Measurements from ENCODE around the gene SDF4.
A peak's percentile ranks its signal among the peaks of the same experiment; 100 is the strongest.

The SDF4 gene

DNA sequence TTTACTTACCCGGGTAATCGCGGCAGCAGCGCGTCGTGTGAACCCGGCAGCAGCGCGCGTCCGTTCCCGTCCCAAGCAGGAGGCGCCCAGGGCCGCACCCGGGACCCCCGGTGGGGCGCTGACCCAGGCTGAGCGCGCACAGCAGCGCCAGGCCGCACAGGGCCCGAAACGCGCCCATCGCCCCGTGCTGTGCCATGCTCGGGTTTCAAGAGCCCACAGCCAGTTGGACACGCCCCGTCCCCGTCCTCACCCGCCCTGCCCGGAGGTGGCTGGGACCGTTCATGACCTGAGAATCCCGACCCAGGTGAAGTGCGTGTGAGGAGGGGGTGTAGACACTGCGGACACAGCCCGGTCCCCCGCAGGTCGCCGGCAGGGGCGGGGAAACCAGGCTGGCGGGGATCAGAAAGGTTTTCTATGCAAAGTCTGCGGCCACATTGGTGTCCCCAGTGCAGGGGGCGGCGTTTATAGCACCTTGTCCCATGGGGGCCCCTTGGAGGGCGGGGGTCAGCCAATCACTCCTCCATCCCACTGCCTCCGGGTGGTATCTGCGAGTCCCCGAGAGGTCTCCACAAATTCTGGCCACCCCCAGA lies 25.3 kb downstream of the SDF4 start, which contains the start of gene TNFRSF18:
TNFRSF18 (minus strand) TSS at position 217 of the 590 bp plus-strand sequence; CDS start at position 196, 21 bp downstream.
- Histone ChIP-seq H3K4me3 (ENCODE audit: insufficient read depth, low read depth, low read length, poor library complexity, severe bottlenecking) (peak within 1 kb of the TSS; percentile 55), H3K27ac (ENCODE audit: insufficient read depth, low read length, poor library complexity, severe bottlenecking) (peak within 1 kb of the TSS; percentile 83), H3K36me3 (ENCODE audit: control insufficient read depth, insufficient read depth, low read length) (no peaks in the 10 kb centered on the region), H3K27me3 (replicated peaks; ENCODE audit: control insufficient read depth, insufficient read depth, low read length, poor library complexity, severe bottlenecking) (no peaks in the 10 kb centered on the region), H3K4me1 (ENCODE audit: control insufficient read depth, insufficient read depth, low read length, poor library complexity, severe bottlenecking) (peaks cover 49% of the 10 kb centered on the region), H3K9me3 (ENCODE audit: control insufficient read depth, low read length) (no peaks in the 10 kb centered on the region)
- DNase-seq, result peak in 1 of 3 donors; percentile 30

DNA sequence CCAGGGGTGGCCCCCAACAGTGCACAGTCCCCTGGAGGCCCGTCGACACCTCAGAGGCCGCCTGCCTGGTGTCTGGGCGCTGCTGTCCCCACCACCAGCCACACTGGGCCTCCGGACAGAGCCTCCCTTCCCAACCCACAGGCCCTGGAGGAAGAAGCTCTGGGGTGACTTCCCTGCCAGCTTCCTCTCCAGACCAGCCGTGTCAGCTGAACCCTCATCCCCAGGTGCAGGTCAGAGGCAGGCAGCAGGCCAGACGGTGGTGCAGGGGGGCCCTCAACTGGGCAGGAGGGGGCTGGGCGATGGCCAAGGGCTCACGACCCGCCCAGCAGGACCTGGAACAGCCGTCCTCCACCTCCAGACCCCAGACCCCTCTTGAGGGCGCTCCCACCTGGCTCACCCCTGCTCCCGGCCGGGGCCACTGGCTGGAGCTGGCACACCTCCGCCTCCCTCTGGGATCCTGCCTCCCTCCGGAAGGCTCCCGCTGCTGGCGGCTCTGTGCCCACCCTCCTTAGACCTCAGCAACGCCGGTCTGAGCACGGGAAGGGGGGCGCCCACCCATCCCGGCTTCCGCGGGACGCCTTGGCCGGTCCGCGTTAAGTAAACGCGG lies 25.9 kb downstream of the SDF4 start:
- peak overlapping the region; percentile 83 for H3K27ac ChIP-seq (ENCODE audit: insufficient read depth, low read length, poor library complexity, severe bottlenecking)
- no peaks in the 10 kb centered on the region for H3K9me3 ChIP-seq (ENCODE audit: control insufficient read depth, low read length)
- DNase-seq, result no peak
- peak overlapping the region; percentile 55 for H3K4me3 ChIP-seq (ENCODE audit: insufficient read depth, low read depth, low read length, poor library complexity, severe bottlenecking)
- no peaks in the 10 kb centered on the region for H3K36me3 ChIP-seq (ENCODE audit: control insufficient read depth, insufficient read depth, low read length)
- H3K27me3 ChIP-seq (replicated peaks; ENCODE audit: control insufficient read depth, insufficient read depth, low read length, poor library complexity, severe bottlenecking), result no peaks in the 10 kb centered on the region
- H3K4me1 ChIP-seq (ENCODE audit: control insufficient read depth, insufficient read depth, low read length, poor library complexity, severe bottlenecking), result peaks cover 48% of the 10 kb centered on the region

DNA sequence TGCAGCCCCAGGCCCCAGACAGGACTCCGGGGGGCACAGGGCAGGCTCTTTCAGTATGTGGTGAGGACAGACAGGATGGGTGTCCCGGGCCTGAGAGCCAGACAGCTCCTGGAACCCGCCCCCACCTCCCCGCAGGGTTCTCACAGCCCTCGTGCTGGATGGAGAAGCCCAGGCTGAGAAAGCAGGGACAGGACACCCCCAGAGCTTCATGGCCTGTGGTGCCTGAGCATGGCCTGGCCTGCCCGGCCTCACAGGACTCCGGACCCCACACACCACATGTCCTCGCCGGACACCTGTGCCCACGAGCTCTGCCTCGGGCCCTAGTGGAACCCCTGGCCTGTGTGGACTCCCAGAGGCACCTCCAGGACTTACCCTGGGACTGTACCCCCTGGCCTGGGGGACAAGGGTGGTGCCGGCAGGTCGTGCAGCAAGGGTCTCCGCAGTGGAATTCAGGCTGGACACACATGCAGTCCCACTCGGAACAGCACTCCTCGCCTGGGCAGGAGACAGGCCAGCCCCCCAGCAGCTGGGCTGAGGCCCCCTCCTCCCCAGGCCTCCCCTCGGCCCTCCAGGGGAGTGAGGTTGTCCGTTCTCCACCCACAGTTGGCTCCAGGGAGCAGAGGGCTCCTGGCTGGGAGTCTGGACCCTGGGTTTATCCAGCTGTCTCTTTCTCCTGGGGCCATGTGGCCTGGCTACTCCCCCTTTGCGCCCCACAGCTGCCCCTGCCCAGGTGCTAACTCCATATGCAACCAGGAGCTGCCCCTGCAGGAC lies 26.6 kb downstream of the SDF4 start:
- DNase-seq, result no peak
- H3K27ac ChIP-seq (ENCODE audit: insufficient read depth, low read length, poor library complexity, severe bottlenecking), result peak overlapping the region; percentile 83
- peak overlapping the region; percentile 55 for H3K4me3 ChIP-seq (ENCODE audit: insufficient read depth, low read depth, low read length, poor library complexity, severe bottlenecking)
- H3K27me3 ChIP-seq (replicated peaks; ENCODE audit: control insufficient read depth, insufficient read depth, low read length, poor library complexity, severe bottlenecking), result no peaks in the 10 kb centered on the region
- no peaks in the 10 kb centered on the region for H3K9me3 ChIP-seq (ENCODE audit: control insufficient read depth, low read length)
- peaks cover 52% of the 10 kb centered on the region for H3K4me1 ChIP-seq (ENCODE audit: control insufficient read depth, insufficient read depth, low read length, poor library complexity, severe bottlenecking)
- H3K36me3 ChIP-seq (ENCODE audit: control insufficient read depth, insufficient read depth, low read length), result no peaks in the 10 kb centered on the region

DNA sequence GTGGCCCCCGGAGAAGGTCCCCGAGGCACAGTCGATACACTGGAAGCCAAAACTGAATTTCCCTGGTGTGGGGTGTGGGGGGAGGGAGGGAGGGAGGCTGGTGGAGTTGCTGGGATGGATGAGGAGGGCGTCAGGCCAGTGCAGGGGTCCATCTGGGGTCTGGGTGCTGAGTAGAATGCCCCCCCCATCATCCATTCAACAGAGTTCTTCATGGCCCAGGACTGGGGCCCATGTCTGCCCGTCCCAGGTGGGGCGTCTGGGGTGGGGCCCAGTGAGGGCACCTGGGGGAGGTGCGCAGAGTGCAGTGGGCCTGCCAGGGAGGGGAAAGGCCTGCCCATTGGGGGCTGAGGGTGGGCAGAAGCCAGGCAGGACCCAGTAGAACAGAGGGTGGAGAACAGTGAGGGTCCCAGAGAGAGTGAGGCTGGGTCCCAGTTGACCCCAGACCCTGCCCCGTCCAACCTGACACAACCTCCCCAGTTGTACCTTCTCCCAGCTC lies 27.3 kb downstream of the SDF4 start:
- Histone ChIP-seq H3K4me1 (ENCODE audit: control insufficient read depth, insufficient read depth, low read length, poor library complexity, severe bottlenecking) (peaks cover 51% of the 10 kb centered on the region), H3K9me3 (ENCODE audit: control insufficient read depth, low read length) (no peaks in the 10 kb centered on the region), H3K36me3 (ENCODE audit: control insufficient read depth, insufficient read depth, low read length) (no peaks in the 10 kb centered on the region), H3K27me3 (replicated peaks; ENCODE audit: control insufficient read depth, insufficient read depth, low read length, poor library complexity, severe bottlenecking) (no peaks in the 10 kb centered on the region), H3K27ac (ENCODE audit: insufficient read depth, low read length, poor library complexity, severe bottlenecking) (peak overlapping the region; percentile 83), H3K4me3 (ENCODE audit: insufficient read depth, low read depth, low read length, poor library complexity, severe bottlenecking) (no peak overlapping the region)
- DNase-seq, result no peak

DNA sequence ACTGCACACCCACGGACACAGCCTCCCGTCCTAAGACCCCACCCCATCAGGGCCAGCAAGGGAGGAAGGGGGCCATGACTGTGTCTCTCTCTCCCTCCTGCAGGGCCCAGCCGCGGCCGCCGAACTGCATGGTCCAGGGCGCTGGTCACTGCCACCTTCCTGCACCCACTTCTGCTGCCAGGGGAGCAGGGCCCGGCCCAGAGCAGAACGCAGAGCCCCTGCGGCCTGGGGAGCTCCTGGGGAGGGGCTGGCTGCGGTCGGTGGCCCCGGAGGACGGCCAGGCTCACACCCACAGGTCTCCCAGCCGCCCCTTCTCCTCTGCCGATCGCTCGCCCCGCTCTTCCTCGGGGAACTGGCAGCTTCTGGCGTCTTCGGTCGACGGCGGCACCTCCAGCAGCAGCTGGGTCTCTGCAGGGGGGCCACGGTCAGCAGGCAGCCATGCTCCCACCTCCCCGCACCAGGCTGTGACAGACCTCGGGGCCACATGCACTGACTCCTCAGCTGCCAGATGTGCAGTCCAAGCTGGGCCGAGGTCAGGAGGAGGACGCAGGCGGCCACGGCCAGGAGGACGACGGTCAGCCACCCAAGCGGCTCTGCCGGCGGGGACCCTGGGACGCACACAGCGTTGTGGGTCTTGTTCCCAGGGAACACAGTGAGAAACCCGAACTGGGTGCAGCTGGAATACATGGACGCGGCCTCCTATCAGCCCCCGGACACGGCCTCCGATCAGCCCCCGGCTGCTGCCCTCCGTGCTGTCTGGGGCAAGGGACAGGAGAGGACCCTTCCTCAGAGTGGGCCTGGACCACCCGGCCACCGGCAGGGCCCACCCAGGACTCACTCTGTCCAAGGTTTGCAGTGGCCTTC lies 28.0 kb downstream of the SDF4 start:
- Histone ChIP-seq H3K27me3 (replicated peaks; ENCODE audit: control insufficient read depth, insufficient read depth, low read length, poor library complexity, severe bottlenecking) (no peaks in the 10 kb centered on the region), H3K4me3 (ENCODE audit: insufficient read depth, low read depth, low read length, poor library complexity, severe bottlenecking) (no peak overlapping the region), H3K9me3 (ENCODE audit: control insufficient read depth, low read length) (no peaks in the 10 kb centered on the region), H3K36me3 (ENCODE audit: control insufficient read depth, insufficient read depth, low read length) (no peaks in the 10 kb centered on the region), H3K4me1 (ENCODE audit: control insufficient read depth, insufficient read depth, low read length, poor library complexity, severe bottlenecking) (peaks cover 45% of the 10 kb centered on the region), H3K27ac (ENCODE audit: insufficient read depth, low read length, poor library complexity, severe bottlenecking) (no peak overlapping the region)
- DNase-seq, result peak in 1 of 3 donors; percentile 1

DNA sequence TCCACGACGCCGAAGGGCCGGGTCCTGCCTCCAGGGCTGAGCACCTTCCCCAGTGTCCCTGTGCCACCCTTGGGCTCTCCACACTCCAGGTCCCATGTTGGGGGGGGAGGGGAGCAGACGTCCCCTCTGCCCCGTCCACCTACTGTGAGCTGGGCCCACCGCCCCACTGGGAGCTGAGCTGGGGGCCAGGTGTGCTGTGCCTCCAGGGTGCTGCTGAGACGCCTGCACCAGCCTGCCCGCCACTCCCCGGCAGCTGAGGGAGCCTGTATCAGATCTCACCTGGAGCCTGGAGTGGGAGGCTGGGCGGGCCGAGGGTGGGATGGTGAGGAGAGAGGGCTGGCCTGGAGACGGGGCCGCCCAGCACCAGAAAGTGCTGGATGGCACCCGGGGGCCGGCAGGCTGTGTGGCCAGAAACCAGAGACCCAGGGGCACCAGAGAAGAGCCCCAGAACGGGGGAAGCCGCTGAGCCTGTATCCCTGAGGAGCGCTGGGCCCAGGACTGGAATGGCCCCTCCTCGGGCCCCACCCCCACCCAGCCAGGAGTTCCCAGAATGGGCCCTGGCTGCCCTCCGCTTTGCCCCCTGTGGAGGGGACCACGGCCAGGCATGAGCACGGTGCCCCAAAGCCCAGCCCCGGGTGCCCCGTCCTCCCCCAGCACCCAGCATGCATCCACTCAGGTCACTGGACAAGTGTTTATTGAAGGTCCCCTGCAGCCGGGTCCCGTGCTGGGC lies 28.8 kb downstream of the SDF4 start:
- Histone ChIP-seq H3K27me3 (replicated peaks; ENCODE audit: control insufficient read depth, insufficient read depth, low read length, poor library complexity, severe bottlenecking) (no peaks in the 10 kb centered on the region), H3K9me3 (ENCODE audit: control insufficient read depth, low read length) (no peaks in the 10 kb centered on the region), H3K36me3 (ENCODE audit: control insufficient read depth, insufficient read depth, low read length) (no peaks in the 10 kb centered on the region), H3K27ac (ENCODE audit: insufficient read depth, low read length, poor library complexity, severe bottlenecking) (no peak overlapping the region), H3K4me3 (ENCODE audit: insufficient read depth, low read depth, low read length, poor library complexity, severe bottlenecking) (no peak overlapping the region), H3K4me1 (ENCODE audit: control insufficient read depth, insufficient read depth, low read length, poor library complexity, severe bottlenecking) (peaks cover 38% of the 10 kb centered on the region)
- DNase-seq, result peak in 1 of 3 donors; percentile 0

DNA sequence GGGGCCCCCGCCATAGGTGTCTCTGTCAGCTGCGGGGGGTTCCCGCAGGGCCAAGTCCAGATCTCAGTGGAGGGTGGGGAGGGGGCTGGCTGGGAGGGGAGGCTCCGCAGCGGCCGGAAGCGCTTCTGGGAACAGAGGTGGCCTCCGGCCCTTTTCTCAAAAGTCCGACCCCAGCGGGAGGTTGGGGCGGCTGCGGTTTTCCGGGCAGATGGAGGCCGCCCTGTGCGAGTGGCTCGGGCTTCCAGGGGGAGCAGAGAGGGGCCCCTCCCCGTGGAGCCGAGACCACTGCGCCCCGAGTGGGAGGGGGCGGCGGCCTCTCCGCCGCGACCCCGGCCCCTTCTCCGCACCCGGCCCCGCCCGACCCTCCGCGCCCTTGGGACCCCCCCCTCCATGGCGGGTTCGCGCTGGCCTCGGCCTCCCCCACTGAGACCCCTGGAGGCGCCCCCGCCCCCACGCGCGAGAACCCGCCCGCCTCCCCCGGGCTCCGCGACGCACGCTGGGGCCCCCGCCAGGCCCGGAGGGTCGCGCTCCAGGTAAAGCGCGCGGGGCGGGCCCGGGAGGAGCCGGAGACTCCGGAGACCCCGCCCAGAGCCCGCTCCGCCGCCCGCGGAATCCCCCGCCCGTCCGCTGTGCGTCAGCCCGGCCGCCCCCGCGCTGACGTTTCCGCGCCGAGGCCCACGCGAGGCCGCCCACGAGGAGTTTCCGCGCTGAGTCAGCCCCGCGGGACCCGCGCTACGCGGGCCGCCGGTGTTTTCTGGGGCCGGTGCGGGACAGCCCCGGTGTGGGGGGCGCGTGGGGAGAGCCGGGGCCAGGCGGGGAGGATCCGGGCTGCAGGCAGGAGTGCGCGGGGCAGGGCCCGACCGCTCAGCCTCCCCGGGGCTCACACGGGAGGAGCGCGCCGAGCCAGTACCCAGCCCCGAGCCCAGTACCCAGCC lies 30.7 kb downstream of the SDF4 start:
- peaks cover 20% of the 10 kb centered on the region for H3K4me1 ChIP-seq (ENCODE audit: control insufficient read depth, insufficient read depth, low read length, poor library complexity, severe bottlenecking)
- peak; percentile 84 to 89 (median 86) for DNase-seq
- no peaks in the 10 kb centered on the region for H3K9me3 ChIP-seq (ENCODE audit: control insufficient read depth, low read length)
- peak overlapping the region; percentile 46 for H3K4me3 ChIP-seq (ENCODE audit: insufficient read depth, low read depth, low read length, poor library complexity, severe bottlenecking)
- H3K36me3 ChIP-seq (ENCODE audit: control insufficient read depth, insufficient read depth, low read length), result no peaks in the 10 kb centered on the region
- no peaks in the 10 kb centered on the region for H3K27me3 ChIP-seq (replicated peaks; ENCODE audit: control insufficient read depth, insufficient read depth, low read length, poor library complexity, severe bottlenecking)
- peak overlapping the region; percentile 74 for H3K27ac ChIP-seq (ENCODE audit: insufficient read depth, low read length, poor library complexity, severe bottlenecking)

DNA sequence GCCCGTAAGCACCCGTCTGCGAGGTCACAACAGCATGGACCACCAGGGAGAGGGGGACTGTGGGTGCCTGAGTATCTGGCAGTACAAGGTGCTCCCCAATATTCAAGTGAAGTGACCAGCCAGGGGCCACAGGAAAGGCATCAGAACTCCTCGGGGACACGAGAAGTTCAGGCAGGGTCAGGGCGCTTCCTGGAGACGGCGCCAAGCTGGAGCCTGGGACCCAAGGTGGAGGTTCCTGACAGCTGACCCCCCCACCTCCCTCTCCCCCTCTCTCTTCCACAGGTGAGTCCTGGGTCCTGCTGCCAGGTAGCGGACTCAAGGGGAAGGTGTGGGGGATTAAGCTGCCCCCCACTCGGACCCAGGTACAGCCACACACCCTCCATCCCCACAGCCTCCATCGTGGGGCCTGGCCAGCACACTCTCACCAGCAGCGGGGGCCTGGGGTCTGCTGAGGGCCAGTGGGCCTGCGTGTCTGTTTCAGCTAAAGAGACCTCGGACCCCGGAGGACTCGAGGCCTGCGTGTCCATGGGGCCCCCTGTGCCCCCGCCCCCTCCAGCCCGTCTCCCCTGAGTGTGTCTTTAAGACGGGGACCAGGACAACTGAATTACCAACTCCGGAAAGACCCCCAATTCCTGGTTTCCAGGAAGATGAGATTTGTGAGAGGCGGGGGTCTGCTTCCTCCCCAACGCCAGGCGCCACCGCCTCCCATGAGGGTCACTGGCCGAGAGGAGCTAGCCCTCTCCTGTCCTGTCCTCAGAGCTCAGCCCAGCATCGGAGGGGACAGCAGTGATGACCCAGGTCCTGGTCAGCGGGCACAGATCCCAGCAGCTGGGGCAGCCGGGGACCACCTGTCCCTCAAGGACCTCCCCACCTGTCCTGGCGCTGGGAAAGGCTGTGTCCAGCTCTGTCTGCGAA lies 31.6 kb downstream of the SDF4 start:
- H3K27ac ChIP-seq (ENCODE audit: insufficient read depth, low read length, poor library complexity, severe bottlenecking), result peak overlapping the region; percentile 74
- peaks cover 11% of the 10 kb centered on the region for H3K4me1 ChIP-seq (ENCODE audit: control insufficient read depth, insufficient read depth, low read length, poor library complexity, severe bottlenecking)
- H3K9me3 ChIP-seq (ENCODE audit: control insufficient read depth, low read length), result no peaks in the 10 kb centered on the region
- peak overlapping the region; percentile 46 for H3K4me3 ChIP-seq (ENCODE audit: insufficient read depth, low read depth, low read length, poor library complexity, severe bottlenecking)
- no peaks in the 10 kb centered on the region for H3K27me3 ChIP-seq (replicated peaks; ENCODE audit: control insufficient read depth, insufficient read depth, low read length, poor library complexity, severe bottlenecking)
- no peaks in the 10 kb centered on the region for H3K36me3 ChIP-seq (ENCODE audit: control insufficient read depth, insufficient read depth, low read length)
- DNase-seq, result no peak
